HG03521 (cell line): Measurements from ENCODE around the gene THAP2.
"Not testable (repeated sequence)": the region's sequence is repeated elsewhere in the genome, so short reads cannot be mapped to it uniquely, and the experiment has no call there.

ENCODE experiments used
- ATAC-seq: cut with Tn5 transposase; IDR thresholded peaks from one replicate; pipeline ENCODE4 v1.9.1; 2021; ENCODE audit warnings: mild to moderate bottlenecking, moderate library complexity; ENCODE audit not compliant: unreplicated experiment

Gene THAP2

DNA sequence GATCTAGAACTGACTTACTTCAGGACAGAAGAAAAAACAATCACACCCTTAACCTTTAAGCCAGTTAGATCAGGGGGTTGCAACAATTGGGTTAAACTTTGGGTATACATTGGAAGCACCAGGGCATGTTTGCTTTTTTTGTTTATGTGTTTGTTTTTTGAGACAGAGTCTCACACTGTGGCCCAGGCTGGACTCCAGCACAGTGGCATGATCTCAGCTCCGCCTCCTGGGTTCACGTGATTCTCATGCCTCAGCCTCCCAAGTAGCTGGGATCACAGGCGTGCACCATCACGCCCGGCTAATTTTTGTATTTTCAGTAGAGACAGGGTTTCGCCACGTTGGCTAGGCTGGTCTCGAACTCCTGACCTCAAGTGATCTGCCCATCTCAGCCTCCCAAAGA lies 38.1 kb downstream of the THAP2 start:
- not testable (repeated sequence) for ATAC-seq

DNA sequence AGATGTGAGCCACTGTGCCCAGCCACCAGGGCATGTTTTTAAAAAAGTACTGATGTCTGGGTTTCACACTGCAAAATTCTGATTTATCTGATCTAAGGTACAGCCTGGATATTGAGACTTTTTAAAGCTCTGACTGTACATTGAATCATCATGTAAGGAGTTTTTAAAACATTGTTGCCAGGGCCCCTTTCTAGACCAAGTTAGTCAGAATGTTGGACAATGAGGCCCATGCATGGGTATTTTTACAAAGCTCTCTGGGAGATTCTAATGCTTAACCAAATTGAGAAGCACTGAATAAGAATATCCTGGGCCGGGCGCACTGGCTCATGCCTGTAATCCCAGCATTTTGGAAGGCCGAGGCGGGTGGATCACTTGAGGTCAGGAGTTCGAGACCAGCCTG lies 38.5 kb downstream of the THAP2 start:
- ATAC-seq = no peak

DNA sequence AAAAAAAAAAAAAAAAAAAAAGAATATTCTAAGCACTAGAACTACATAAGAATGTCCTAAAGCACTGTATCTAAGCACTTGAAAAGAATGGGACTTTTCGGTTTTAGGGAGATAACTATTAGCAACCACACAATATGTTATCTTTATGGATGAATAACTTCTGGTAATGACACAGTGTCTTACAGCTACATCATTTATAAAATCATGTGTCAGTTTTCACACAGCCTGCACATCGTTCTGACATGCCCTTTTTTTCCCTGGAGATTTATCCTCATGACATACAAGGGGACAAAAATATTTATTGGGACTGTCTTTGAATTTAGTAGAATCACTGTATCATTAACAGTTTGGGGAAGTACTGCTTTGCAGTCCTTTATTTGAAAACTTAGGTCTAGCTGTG lies 39.1 kb downstream of the THAP2 start:
- no peak for ATAC-seq

- no peak for ATAC-seq
Observed at GRCh38 chr12:71704920-71705319, 40.8 kb downstream of the THAP2 start.

GRCh38 chr12:71708658-71709057 lies 44.6 kb downstream of the THAP2 start:
- no peak for ATAC-seq

DNA sequence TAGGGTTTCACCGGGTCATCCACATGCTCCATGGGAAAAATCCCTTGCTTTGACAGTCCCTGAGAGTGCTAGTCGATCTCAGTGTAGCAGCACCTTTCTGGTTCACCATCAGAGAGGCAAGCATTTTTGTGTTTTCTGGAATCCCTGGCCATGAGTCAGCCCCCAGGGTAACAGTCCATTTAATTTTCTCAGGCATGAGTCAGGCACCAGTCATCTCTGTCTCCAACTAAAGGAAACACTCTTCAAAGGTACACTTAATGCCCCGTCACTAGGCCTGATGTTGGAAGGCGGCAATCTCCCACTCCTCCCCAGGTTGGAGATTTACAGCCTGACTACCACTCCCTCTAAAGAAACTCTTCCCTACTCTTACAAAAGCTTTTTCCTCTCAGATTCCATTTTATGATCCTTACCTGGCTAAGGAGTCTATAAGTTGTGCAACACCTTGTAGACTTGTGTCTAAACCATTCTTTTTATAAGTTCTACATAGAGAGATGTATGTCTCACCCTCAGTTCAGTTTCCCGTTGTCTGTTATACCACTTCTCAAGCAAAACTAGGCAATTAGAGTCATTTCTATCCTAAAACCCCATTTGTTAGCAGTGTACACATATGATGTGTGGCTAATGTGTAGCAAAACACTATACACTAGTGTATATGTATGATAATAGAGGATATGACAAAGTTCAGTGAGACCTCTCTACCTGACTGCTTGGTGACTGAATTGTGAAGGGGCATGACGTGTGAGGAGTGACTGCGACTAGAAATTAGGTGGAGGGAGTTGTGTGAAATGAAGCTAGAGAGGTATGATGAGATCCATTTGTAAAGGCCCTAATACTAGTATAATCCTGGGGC lies 46.4 kb downstream of the THAP2 start:
- ATAC-seq = no peak

DNA sequence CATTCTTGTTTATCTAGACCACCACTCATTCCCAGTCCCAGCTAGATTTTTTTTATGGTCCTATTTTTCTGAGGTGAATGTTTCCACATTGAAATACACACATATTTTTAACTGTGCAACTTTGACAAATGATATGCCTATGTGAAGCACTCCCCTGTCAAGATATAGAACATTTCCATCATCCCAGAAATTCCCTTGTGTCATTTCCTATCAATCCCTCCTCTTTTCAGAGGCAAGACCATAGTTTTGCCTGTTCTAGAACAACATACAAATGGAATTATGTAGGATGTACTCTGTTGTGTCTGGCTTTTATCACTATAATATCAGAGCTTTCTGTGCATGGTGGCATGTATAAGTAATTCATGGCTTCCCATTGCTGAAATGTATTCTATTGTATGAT lies 54.5 kb downstream of the THAP2 start:
- ATAC-seq = no peak

DNA sequence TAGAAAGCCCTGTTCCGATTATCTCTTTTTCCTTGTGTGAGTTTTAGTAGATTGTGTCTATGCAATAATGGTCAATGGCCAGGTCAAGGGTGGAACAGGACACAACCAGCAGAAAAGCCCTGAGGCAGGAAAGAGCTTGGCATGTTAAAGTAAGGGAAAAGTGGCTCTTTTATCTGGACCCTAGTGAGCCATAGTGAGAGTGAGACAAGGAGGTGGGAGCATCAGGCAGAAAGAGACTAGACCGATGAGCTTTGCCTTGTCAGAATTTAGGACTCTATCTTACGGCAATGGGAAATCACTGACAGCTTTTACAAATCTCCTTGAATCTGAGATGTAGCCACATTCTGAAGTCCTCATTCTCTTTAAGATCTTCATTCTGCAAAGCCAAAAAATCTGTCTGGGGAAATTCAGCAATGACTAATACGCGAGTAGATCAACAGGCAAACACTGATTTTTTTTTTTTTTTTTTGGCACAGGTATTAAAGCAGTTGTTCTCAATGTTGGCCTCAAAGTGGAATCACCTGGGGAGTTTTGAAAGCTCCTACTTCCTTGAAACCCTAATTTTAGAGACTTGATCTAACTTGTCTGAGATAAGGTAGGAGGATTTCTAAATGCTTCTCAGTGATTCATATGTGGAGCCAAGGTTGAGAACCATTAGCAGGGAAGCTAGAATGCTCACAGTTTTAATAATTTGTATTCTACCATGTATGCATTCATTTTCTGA lies 55.7 kb downstream of the THAP2 start:
- ATAC-seq = no peak

DNA sequence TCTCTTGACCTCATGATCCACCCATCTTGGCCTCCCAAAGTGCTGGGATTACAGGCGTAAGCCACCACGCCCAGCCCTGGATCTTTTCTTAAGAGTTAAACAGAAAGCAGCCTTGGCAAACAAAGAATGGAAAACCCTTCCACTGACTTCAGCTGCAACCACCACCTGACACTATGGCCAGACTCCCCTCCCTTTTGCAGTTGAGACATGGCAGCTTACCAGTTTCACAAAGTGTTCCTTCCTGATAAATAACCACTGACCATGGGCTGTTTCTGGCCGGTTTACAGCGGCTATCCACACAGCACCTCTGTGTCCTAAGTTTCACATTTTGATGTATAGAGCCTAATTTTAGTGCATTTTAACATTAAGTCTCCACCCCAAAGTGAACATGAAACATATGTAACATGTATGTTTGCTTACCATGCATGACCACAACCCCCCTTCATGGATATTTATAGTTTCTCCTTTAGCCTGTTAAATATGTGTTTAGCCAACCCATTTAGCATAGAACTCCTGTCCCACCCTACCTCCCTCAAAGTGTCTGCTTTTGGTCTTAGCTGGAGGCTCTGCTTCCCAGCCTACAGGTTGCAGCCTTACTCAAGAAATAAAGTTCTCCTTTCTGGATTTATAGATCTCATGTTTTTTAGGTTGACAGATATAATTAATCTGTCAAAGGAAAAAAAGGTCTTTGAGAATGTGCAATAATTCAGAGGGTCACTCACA lies 57.8 kb downstream of the THAP2 start:
- ATAC-seq = no peak

- no peak for ATAC-seq
Observed at GRCh38 chr12:71725011-71725410, 60.9 kb downstream of the THAP2 start.

GRCh38 chr12:71726548-71726947 lies 62.4 kb downstream of the THAP2 start:
- ATAC-seq = no peak

- no peak for ATAC-seq
Observed at GRCh38 chr12:71727958-71728357, 63.9 kb downstream of the THAP2 start.
